Measurements from ENCODE around the gene BMAL1. TPM values are rescaled to one million over a fixed set of nuclear protein-coding genes. Genes with fewer than 3 reads are reported as not detected.

The BMAL1 gene
- total RNA-seq, 1 donor from 2014 or later = 8.6 TPM

DNA sequence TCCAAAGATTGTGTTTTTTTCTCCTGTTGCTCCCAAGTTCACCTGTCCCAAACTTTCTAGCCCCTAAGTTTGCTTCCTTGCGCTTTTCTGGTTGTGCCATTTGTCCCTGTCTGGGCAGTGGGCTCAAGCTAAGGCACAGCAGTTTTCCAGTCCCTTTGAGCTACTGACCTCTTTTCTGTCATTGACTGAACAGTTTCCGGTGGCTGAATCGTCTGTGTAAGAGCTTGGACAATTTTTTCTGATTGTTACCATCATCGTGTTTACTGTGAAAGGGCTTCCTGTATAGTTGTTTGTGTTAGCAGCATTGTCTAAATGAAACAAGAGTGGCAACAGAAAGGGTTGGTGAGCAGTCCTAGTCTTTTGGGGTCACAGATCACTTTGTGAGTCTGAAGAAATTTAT lies 49.8 kb downstream of the BMAL1 start:
- TF ChIP-seq, protein P1, sequence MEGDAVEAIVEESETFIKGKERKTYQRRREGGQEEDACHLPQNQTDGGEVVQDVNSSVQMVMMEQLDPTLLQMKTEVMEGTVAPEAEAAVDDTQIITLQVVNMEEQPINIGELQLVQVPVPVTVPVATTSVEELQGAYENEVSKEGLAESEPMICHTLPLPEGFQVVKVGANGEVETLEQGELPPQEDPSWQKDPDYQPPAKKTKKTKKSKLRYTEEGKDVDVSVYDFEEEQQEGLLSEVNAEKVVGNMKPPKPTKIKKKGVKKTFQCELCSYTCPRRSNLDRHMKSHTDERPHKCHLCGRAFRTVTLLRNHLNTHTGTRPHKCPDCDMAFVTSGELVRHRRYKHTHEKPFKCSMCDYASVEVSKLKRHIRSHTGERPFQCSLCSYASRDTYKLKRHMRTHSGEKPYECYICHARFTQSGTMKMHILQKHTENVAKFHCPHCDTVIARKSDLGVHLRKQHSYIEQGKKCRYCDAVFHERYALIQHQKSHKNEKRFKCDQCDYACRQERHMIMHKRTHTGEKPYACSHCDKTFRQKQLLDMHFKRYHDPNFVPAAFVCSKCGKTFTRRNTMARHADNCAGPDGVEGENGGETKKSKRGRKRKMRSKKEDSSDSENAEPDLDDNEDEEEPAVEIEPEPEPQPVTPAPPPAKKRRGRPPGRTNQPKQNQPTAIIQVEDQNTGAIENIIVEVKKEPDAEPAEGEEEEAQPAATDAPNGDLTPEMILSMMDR (IDR thresholded peaks at IDR 0.05; ENCODE audit: partially characterized antibody, unreplicated experiment) = no peak
- no peak overlapping the region for H3K27ac Mint-ChIP-seq (ENCODE audit: unreplicated experiment)
- H3K27me3 Mint-ChIP-seq (ENCODE audit: unreplicated experiment) = peaks cover 1% of the 10 kb centered on the region
- H3K36me3 Mint-ChIP-seq (ENCODE audit: unreplicated experiment) = no peaks in the 10 kb centered on the region
- H3K4me3 Mint-ChIP-seq (ENCODE audit: unreplicated experiment) = no peak overlapping the region
- H3K9me3 Mint-ChIP-seq (ENCODE audit: unreplicated experiment) = no peaks in the 10 kb centered on the region
- DNase-seq = no peak
- H3K4me1 Mint-ChIP-seq (ENCODE audit: low read depth, unreplicated experiment) = peaks cover 6% of the 10 kb centered on the region

DNA sequence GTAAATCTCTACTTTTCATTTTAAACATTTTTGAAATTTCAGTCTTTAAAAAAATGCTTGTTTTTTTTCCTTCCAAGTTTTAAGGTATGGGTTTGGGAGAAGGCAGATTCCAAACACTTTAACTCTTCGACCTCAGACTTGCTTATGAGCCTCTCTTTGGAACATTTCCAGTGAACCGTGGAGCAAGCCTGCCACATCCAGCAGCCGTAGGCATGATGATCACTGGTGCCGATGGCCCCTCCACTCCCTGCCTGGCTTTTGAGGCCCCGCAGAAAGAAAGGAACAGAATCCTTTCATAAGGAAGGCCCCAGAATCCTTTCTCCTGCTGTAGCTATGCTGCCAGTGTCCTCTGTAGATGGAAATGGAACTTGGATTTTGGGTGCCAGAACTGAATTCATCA lies 50.7 kb downstream of the BMAL1 start:
- Mint-ChIP-seq H3K9me3 (ENCODE audit: unreplicated experiment) (no peaks in the 10 kb centered on the region), H3K36me3 (ENCODE audit: unreplicated experiment) (no peaks in the 10 kb centered on the region), H3K27ac (ENCODE audit: unreplicated experiment) (no peak overlapping the region), H3K4me1 (ENCODE audit: low read depth, unreplicated experiment) (peaks cover 6% of the 10 kb centered on the region), H3K27me3 (ENCODE audit: unreplicated experiment) (peaks cover 1% of the 10 kb centered on the region), H3K4me3 (ENCODE audit: unreplicated experiment) (no peak overlapping the region)
- DNase-seq = no peak
- TF ChIP-seq, protein P1 (IDR thresholded peaks at IDR 0.05; ENCODE audit: partially characterized antibody, unreplicated experiment) = no peak

DNA sequence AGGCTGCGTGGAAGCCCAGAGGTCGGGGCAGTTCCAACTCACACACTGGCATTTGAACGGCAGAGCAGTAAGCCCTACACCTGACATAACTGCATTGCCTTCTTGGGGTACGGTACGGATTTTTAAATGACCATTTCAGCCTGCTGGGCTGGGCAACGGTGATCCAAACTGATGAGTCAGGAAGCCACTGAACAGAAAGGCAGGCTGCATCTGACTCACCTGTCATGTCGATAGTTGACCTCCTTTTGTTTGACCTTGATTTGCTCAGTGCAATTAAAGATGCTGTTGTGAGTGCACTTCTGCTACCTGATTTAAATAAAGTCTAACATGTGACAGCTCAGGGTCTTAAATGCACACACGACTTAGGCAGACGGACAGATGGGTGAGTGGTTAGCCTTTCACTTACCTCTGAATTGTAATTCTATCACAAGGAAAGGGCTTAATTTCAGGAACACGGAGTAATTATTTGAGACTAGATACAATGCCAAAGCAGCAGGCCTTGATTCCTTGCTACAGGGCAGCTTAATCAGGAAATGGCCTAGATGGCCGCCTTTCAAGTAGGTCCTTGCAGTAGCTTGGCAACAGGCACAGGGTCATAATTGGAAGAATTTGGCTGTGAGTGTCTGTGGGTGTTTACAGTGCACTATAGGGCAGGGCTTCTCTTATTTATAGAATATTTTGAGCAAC lies 52.2 kb downstream of the BMAL1 start:
- no peak overlapping the region for H3K27ac Mint-ChIP-seq (ENCODE audit: unreplicated experiment)
- H3K9me3 Mint-ChIP-seq (ENCODE audit: unreplicated experiment) = no peaks in the 10 kb centered on the region
- no peak for DNase-seq
- no peaks in the 10 kb centered on the region for H3K36me3 Mint-ChIP-seq (ENCODE audit: unreplicated experiment)
- no peak overlapping the region for H3K4me3 Mint-ChIP-seq (ENCODE audit: unreplicated experiment)
- H3K27me3 Mint-ChIP-seq (ENCODE audit: unreplicated experiment) = no peaks in the 10 kb centered on the region
- TF ChIP-seq, protein P1 (IDR thresholded peaks at IDR 0.05; ENCODE audit: partially characterized antibody, unreplicated experiment) = no peak
- H3K4me1 Mint-ChIP-seq (ENCODE audit: low read depth, unreplicated experiment) = peaks cover under 1% of the 10 kb centered on the region

DNA sequence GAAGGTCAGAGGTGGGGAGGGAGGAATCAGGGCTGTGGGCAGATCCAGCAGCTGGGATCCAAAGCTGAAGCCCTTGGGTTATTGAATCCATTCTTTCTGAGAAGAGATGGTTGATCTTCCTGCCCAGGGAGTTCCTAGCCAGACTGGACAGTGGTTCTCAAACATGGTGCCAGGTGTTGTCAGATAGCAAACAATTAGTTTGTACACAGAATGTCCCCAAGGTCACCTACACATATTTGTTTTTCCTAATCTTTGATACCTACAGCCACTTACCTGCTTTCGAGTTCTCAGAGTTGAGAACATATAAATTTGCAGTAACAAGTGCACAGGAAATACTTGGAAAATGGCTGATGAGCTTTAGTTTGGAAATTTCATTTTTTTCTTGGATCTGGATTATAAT lies 54.5 kb downstream of the BMAL1 start:
- no peaks in the 10 kb centered on the region for H3K36me3 Mint-ChIP-seq (ENCODE audit: unreplicated experiment)
- no peak for DNase-seq
- no peak overlapping the region for H3K4me3 Mint-ChIP-seq (ENCODE audit: unreplicated experiment)
- H3K9me3 Mint-ChIP-seq (ENCODE audit: unreplicated experiment) = no peaks in the 10 kb centered on the region
- H3K27me3 Mint-ChIP-seq (ENCODE audit: unreplicated experiment) = no peaks in the 10 kb centered on the region
- TF ChIP-seq, protein P1 (IDR thresholded peaks at IDR 0.05; ENCODE audit: partially characterized antibody, unreplicated experiment) = no peak
- no peaks in the 10 kb centered on the region for H3K4me1 Mint-ChIP-seq (ENCODE audit: low read depth, unreplicated experiment)
- no peak overlapping the region for H3K27ac Mint-ChIP-seq (ENCODE audit: unreplicated experiment)

DNA sequence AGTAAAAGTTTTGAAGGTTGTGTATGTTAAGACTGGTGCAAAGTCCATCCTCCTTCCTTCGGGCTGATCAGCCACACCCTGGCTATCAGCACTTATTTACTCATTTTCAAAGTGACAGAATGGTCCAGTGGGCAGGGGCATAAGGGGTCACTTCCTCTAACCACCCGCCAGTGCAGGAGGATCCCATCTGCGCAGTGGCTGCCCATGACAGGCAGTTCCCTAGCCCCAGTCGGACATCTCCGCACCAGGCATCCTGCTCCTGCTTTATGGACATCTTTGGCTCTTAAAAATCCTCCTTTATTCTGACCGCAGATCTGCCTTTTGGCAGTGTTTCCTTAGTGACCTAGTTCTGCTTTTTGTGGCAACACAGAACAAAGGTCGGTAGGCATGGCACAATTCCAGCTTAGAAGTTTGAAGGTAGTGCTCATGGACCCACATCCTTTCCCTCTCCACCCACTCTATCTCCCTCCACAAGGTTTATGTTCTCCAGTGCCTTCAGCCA lies 55.9 kb downstream of the BMAL1 start:
- H3K36me3 Mint-ChIP-seq (ENCODE audit: unreplicated experiment) = no peaks in the 10 kb centered on the region
- no peak for DNase-seq
- H3K27me3 Mint-ChIP-seq (ENCODE audit: unreplicated experiment) = no peaks in the 10 kb centered on the region
- H3K9me3 Mint-ChIP-seq (ENCODE audit: unreplicated experiment) = no peaks in the 10 kb centered on the region
- no peaks in the 10 kb centered on the region for H3K4me1 Mint-ChIP-seq (ENCODE audit: low read depth, unreplicated experiment)
- TF ChIP-seq, protein P1 (IDR thresholded peaks at IDR 0.05; ENCODE audit: partially characterized antibody, unreplicated experiment) = no peak
- H3K27ac Mint-ChIP-seq (ENCODE audit: unreplicated experiment) = no peak overlapping the region
- no peak overlapping the region for H3K4me3 Mint-ChIP-seq (ENCODE audit: unreplicated experiment)
